Stimulated activated CD8-positive, alpha-beta memory T cell treated with anti-CD3 and anti-CD28 coated beads, Interleukin-4, amount 100 ng/mL, for 4 hours (primary cell): Measurements from ENCODE around the gene TMEM171.

Experiments used
- DNase-seq, 2 donors: peaks; one replicate each; pipeline ENCODE4 v3.0.0-alpha.2; 2020; ENCODE audit warnings: low read depth in 2 of 2, low spot score in 1 of 2

The TMEM171 gene

GRCh38 chr5:73119451-73120157 is 771 bp upstream of the TMEM171 start:
- no peak for DNase-seq

GRCh38 chr5:73121119-73121463 is 716 bp downstream of the TMEM171 start:
- no peak for DNase-seq

- no peak for DNase-seq
Observed at GRCh38 chr5:73122875-73123810, 2.8 kb downstream of the TMEM171 start.

- DNase-seq = no peak
Observed at GRCh38 chr5:73125289-73125688, 4.9 kb downstream of the TMEM171 start.

- no peak for DNase-seq
Observed at GRCh38 chr5:73126381-73126780, 6.0 kb downstream of the TMEM171 start.

DNA sequence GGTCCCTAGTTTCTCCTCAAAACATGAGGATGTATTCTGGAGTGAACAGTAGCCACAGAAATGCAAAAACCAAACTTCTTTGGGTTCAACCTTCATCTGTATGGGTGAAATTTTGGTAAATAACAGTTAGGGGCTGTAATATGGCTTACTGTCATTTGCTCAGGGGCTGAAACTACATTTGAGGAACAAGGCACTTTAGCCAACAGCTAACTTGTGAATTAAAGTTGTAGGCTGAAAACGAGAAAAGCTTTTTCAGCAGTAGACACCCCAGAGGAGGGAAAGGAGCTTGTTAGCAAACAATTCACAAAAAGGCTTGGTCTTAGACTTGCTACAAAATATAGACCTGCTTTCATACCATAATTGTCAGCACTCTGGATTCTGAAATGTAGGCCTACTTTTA is 6.6 kb downstream of the TMEM171 start:
- no peak for DNase-seq

- no peak for DNase-seq
Observed at GRCh38 chr5:73129143-73129542, 8.8 kb downstream of the TMEM171 start.

DNA sequence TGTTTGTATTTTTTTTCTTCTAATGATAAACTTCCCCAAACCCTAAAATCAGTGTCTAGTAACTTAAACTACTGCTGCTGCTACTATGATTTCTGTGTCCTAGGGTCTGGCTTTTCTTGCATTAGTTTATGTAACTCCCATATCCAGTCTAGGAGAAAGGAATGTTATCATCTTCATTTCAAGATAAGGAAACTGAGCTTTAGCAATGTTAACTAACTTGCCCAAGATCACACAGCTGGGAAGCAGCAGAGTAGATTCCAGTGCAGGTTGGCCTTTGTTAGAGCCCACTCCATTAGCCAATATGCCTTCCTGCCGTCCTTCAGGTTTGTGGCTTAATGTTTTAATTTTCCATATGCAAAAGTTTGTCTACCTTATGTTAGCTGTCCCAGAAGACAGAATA is 10.4 kb downstream of the TMEM171 start:
- no peak for DNase-seq

- DNase-seq = no peak
Observed at GRCh38 chr5:73131711-73132425, 11.5 kb downstream of the TMEM171 start.

- no peak for DNase-seq
Observed at GRCh38 chr5:73132759-73133158, 12.4 kb downstream of the TMEM171 start.

DNA sequence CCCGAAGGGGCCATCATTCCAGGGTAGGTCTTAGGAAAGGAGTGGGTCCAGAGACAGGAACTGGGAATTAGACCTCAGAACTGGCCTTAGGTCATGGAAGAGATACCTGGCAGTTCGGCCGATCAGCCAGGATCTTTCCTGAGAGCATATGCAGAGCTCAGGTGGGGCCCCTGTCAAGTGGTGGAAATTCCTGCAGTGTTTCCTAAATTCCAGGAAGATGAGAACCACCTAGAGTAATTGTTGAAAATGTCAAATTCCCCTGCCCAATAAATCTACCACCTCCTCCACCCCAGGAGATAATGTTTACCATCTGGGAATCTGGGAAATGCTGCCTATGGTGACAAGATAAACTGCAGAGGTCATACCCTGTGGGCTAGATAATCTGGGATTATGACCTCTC is 14.6 kb downstream of the TMEM171 start:
- DNase-seq = no peak

DNA sequence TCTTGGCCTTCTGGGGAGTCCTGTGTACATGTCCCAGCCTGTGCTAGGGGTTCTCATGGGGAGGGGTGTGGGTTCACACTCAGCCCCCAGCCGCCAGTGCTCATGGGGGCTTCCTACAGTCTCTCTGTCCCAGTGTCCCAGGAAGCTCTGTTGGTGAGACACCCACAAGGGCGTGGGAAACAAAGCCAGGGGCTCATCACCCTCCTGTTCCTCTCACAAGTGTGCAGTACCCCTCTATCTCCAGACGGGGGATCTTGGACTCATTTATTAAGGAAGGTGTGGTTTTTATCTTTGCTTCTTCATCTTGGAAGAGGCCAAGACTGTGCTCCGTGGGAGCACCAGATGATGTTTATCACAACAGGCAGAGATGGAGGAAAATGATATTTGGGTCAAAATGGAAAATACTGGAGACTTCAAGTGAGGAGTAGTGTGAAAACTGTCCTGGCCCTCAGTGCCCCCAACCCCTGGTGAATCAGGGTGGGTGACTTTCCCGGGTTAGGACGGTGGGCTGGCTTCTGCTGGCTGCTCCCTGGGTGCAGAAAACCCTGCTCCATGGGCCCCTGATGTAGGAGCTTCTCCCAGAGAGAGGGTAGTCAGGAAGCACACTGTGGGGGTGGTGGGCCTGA is 15.2 kb downstream of the TMEM171 start:
- DNase-seq = no peak

- no peak for DNase-seq
Observed at GRCh38 chr5:73136055-73136562, 15.7 kb downstream of the TMEM171 start.

DNA sequence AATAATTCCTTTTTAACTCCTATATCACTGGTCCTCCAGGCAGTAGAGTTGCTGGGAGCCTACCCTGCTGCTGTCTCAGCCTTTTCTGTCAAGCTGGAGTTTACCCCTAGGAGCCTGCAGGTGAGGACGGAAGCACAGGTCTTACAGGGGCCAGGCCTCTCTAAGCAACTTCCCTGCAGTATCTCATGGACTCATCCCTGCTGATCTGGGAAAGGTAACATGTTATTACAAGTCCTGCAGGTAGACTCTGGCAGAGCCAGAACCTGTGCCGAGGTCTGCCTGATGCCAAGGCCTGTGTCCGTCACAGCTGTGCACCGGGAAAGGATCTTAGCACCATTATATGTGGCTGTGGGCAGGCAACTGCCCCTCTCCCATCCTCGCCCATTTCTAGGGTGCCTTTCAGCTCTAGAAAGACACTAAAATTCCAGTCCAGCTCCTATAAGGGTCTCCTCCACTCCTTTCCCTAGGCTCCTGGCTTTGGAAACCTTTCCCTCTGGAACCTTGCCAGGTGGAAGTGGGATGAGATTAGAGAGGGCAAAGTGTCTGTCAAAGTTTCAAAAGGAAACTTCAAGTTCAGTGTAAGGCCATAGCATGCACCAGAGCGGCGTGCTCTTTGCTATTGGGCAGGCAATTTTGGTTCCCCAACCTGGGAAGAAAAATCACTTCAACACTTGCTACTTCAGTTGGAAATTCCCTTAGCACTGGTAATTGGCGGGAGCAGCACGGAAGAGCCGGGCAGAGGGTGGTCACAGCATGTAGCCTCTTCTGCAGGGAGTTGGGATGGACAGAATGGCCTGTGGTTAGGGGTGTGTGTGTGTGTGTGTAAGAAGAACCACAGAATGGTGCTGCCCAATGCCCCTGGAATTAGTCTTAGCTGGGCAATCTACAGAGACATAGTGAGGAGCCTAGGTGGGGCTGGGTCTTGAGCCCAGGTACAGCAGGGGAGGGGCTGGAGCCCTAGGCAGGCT is 17.5 kb downstream of the TMEM171 start:
- no peak for DNase-seq

DNA sequence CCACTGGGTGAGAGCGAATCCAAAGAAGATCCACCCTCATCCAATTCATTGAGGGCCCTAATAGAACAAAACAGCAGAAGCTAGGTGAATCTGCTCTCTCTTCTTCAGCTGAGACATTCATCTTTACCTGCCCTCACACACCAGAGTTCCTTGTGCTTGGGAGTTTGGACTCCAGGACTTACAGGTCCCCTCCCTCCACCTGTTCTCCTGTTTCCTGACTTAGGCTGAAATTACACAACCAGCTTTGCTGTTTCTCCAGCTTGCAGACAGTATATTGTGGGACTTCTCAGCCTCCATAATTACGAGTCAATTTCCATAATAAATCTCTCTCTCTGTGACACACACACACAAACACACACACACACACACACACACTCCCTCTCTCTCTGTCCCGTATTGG is 19.1 kb downstream of the TMEM171 start:
- DNase-seq = no peak

GRCh38 chr5:73140801-73141200 is 20.4 kb downstream of the TMEM171 start:
- DNase-seq = no peak

- DNase-seq = no peak
Observed at GRCh38 chr5:73142035-73142434, 21.7 kb downstream of the TMEM171 start.

GRCh38 chr5:73143716-73144115 is 23.3 kb downstream of the TMEM171 start:
- DNase-seq = no peak

- no peak for DNase-seq
Observed at GRCh38 chr5:73149540-73149939, 29.2 kb downstream of the TMEM171 start.

GRCh38 chr5:73150876-73151275 is 30.5 kb downstream of the TMEM171 start:
- DNase-seq = no peak
